GM13976 (cell line): ENCODE results near the gene KCNG2.

Experiments
- DNase-seq: peaks from one replicate; pipeline ENCODE4 v3.0.0; 2012; ENCODE audit warnings: low spot score
- in situ Hi-C: fragments of 300-500 bp; cut with MboI; formaldehyde crosslinking; loops from one replicate; pipeline ENCODE4 v1.12.0; 2022; ENCODE audit warnings: low sequenced_read_pairs, mixed read lengths, inconsistent platforms; ENCODE audit not compliant: unreplicated experiment
- TF ChIP-seq, protein P1 (sequence below): IDR thresholded peaks from 2 replicates; pipeline ENCODE4 v1.5.1; 2012; ENCODE audit warnings: borderline replicate concordance, mild to moderate bottlenecking; ENCODE audit not compliant: insufficient read depth; ENCODE audit errors: extremely low read depth, missing control alignments, control extremely low read depth

KCNG2 gene

GRCh38 chr18:79912409-79912991 lies 114.8 kb downstream of the KCNG2 start:
- TF ChIP-seq, protein P1, sequence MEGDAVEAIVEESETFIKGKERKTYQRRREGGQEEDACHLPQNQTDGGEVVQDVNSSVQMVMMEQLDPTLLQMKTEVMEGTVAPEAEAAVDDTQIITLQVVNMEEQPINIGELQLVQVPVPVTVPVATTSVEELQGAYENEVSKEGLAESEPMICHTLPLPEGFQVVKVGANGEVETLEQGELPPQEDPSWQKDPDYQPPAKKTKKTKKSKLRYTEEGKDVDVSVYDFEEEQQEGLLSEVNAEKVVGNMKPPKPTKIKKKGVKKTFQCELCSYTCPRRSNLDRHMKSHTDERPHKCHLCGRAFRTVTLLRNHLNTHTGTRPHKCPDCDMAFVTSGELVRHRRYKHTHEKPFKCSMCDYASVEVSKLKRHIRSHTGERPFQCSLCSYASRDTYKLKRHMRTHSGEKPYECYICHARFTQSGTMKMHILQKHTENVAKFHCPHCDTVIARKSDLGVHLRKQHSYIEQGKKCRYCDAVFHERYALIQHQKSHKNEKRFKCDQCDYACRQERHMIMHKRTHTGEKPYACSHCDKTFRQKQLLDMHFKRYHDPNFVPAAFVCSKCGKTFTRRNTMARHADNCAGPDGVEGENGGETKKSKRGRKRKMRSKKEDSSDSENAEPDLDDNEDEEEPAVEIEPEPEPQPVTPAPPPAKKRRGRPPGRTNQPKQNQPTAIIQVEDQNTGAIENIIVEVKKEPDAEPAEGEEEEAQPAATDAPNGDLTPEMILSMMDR: no peak

DNA sequence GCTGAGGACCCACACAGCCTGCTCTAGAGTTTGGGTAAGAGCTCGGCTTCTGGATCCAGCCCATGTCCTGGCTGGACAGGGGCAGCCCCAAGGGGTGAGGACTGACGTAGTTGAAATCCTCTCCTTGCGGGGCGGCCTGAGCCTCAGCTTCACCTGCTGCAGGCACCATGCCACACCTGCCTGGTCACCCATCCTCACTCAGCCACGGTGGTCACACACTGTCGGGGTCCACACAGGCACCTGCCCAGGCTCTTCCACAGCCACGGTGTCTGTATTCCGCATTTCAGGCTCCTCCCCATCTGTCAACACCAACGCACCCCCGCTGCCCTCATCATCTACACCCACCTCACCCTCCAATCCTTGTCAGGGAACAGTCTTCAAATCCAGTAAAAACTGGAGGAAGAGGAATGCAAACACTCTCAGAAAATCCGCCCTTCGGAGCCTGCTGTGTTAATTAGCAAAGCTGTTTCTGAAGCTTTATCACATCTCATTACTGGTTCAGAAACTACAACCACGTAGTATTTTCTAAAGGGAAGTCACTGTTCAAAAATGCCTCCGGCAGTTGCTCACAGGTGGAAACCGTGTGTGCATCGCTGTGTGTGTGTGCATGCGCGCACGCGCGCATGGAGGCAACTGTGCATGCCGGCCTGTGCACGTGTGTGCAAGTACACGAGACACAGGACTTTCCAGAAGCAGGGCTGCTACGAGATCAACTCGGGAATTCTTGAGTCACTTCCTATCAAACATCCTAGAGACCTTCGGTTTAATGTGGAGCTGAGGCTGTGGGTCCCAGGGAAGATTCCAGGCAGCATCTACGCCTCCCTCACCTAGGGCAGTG lies 115.5 kb downstream of the KCNG2 start:
- in situ Hi-C loops: no loop called here
- DNase-seq: peak; percentile 20
- TF ChIP-seq, protein P1: no peak

More at GRCh38 chr18:79912409-79912991, 114.8 kb downstream of the KCNG2 start:
- in situ Hi-C loops: no loop called here
- peak; percentile 28 for DNase-seq

GRCh38 chr18:79914614-79915160 lies 116.9 kb downstream of the KCNG2 start:
- in situ Hi-C loops: no loop called here
- TF ChIP-seq, protein P1: no peak
- DNase-seq: peak; percentile 29

DNA sequence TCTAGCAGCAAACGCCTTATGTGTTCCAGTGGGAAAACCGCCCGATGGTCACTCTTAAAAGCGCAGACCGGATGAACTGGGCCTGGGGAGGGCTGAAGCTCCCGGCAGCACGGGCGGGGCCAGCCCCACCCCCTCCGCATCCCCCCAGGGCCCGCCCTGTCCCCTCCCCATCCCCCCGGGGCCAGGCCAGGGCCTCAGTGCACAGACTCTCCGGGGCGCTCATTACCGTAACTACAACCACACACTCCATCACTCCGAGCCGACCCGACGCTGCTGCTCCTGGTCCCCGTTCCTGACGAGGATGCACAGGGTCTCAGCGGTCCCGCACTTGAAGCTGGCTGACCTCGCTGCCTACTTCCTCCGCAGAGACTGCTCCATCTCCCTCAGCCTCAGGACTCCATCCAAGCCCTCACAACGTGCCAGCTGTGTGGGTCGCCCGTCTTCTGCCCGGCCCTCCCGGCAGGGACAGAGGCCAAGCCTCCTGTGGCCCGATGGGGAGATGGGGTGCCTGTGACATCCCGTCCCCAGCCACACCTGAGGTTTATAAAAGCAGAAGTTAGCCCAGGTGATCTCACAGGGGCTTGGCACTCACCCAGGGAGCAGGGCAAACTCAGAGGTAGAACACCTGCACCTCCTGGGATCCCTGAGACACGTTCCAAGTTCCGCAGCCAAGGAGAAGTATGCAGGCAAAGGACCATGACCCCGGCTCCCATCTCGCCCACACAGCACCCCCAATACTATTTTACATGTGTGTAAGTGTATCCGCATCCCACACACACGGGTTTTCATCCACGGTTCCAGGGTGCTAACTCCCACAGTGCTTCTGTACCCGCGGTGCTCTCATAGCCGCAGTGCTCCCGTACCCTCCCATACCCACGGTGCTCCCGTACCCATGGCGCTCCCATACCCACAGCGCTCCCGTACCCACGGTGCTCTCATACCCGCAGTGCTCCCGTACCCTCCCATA lies 117.7 kb downstream of the KCNG2 start:
- TF ChIP-seq, protein P1: no peak
- DNase-seq: peak; percentile 33
- in situ Hi-C loops: no loop called here

DNA sequence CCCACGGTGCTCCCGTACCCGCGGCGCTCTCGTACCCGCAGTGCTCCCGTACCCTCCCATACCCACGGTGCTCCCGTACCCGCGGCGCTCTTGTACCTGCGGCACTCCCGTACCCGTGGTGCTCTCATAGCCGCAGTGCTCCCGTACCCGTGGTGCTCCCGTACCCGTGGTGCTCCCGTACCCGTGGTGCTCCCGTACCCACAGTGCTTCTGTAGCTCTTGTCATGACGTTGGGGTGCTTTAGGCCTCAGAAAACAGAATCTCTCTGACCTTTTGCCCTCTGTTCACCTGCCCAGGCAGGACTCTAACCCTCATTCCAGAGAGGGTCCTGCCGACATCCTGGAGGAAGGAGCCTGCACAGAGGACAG lies 118.4 kb downstream of the KCNG2 start:
- DNase-seq: no peak
- in situ Hi-C loops: no loop called here
- TF ChIP-seq, protein P1: no peak
